ENCODE data around the gene APOC4. TPM values are rescaled to one million over a fixed set of nuclear protein-coding genes. Genes with fewer than 3 reads are reported as not detected.

Gene APOC4
- polyA plus RNA-seq, 1 of the 3 experiments (the other 2 are of a cell fraction), result not detected

DNA sequence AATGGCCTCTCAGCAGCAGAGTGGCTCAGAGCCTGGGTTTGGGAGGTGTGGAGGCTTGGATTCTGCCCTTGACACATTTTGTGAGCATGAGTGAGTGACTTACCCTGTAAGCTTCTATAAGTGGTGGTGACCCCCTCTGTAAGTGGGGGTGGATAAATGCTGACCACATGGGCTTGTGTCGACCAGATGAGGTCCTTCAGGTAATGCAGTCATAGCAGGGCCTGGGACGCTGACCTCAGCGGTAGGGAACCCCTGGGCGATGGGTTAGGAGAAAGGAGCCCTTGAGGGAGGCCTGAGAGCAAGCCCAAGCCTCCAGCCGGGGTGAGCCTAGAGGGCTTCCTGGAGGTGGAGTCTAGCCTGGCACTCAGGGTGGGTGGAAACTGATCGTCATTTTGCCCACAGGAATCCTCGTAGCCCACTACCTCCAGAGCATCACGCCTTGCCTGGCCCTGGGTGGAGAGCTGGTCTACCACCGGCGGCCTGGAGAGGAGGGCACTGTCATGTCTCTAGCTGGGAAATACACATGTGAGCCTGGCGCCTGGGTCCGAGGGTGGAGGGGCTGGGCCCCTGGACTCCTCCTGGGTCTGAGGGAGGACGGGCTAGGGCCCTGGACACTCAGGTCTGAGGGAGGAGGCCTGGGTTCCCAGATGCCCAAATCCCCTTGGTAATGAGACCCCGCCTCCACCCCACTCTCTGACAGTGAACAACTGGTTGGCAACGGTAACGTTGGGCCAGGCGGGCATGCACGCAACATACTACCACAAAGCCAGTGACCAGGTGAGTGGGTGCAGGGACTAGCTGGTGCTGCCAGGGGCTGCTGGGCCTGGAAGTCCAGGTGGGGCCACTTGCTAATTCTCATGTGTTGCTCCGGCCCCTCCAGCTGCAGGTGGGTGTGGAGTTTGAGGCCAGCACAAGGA, 41.5 kb upstream of the APOC4 start:
- Histone ChIP-seq H3K9me2 (no peaks in the 10 kb centered on the region), H3K4me1 (ENCODE audit: control insufficient read depth in 1 of 2, insufficient read depth in 2 of 2, low read depth in 1 of 2, low read length in 1 of 2) (peaks cover 0 to 8% of the 10 kb centered on the region in 2 experiments; a peak in 1 of 4 replicates), H3K4me2 (no peak overlapping the region), H3K27ac (ENCODE audit: low read depth in 2 of 2, low read length in 1 of 2) (no peak overlapping the region), H3K4me3 (ENCODE audit: low read depth in 2 of 2, low read length in 1 of 2) (no peak overlapping the region), H3K27me3 (ENCODE audit: insufficient read depth) (no peaks in the 10 kb centered on the region), H3K9me3 (no peaks in the 10 kb centered on the region), H2AFZ (ENCODE audit: low read depth) (no peak overlapping the region), H3K36me3 (replicated peaks in 1 of 2; ENCODE audit: control insufficient read depth in 1 of 2, insufficient read depth in 2 of 2, low read length in 1 of 2) (peaks cover 28 to 29% of the 10 kb centered on the region in 2 experiments), H3K9ac (no peak overlapping the region), H3F3A (replicated peaks; ENCODE audit: insufficient read depth) (peaks cover 15% of the 10 kb centered on the region), H3K79me2 (ENCODE audit: insufficient read depth) (peaks cover 13% of the 10 kb centered on the region; the same call in 1 of the 2 replicates), H4K20me1 (ENCODE audit: insufficient read depth) (no peaks in the 10 kb centered on the region)
- no peak for DNase-seq
- POLR2A ChIA-PET, result no interaction called here
- TF ChIP-seq, protein P1, sequence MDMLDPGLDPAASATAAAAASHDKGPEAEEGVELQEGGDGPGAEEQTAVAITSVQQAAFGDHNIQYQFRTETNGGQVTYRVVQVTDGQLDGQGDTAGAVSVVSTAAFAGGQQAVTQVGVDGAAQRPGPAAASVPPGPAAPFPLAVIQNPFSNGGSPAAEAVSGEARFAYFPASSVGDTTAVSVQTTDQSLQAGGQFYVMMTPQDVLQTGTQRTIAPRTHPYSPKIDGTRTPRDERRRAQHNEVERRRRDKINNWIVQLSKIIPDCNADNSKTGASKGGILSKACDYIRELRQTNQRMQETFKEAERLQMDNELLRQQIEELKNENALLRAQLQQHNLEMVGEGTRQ (IDR thresholded peaks at IDR 0.05; ENCODE audit: borderline replicate concordance, low read depth, low read length), result no peak
- no peak for TF ChIP-seq RAD21 (IDR thresholded peaks at IDR 0.05; ENCODE audit: low read length)
- TF ChIP-seq, protein P2, sequence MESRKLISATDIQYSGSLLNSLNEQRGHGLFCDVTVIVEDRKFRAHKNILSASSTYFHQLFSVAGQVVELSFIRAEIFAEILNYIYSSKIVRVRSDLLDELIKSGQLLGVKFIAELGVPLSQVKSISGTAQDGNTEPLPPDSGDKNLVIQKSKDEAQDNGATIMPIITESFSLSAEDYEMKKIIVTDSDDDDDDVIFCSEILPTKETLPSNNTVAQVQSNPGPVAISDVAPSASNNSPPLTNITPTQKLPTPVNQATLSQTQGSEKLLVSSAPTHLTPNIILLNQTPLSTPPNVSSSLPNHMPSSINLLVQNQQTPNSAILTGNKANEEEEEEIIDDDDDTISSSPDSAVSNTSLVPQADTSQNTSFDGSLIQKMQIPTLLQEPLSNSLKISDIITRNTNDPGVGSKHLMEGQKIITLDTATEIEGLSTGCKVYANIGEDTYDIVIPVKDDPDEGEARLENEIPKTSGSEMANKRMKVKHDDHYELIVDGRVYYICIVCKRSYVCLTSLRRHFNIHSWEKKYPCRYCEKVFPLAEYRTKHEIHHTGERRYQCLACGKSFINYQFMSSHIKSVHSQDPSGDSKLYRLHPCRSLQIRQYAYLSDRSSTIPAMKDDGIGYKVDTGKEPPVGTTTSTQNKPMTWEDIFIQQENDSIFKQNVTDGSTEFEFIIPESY (IDR thresholded peaks at IDR 0.05; ENCODE audit: borderline replicate concordance, low read depth), result no peak
- TF ChIP-seq GATA2 (CRISPR knock-in tag; IDR thresholded peaks at IDR 0.05), result no peak
- TF ChIP-seq NRF1 (IDR thresholded peaks at IDR 0.05; ENCODE audit: low read depth, low read length), result no peak
- no peak for TF ChIP-seq FOXM1 (IDR thresholded peaks at IDR 0.05; ENCODE audit: low read depth)
- WGBS (ENCODE audit: low lambda C conversion rate), result 100% methylated on average over 6 of the region's 19 CpGs
- CTCF ChIA-PET, result interaction anchor here (0.7 to 1.2 kb wide), 2 partner anchors 51 to 52 kb away, joined by 3 to 6 read pairs; no protein-coding TSS in a partner anchor

DNA sequence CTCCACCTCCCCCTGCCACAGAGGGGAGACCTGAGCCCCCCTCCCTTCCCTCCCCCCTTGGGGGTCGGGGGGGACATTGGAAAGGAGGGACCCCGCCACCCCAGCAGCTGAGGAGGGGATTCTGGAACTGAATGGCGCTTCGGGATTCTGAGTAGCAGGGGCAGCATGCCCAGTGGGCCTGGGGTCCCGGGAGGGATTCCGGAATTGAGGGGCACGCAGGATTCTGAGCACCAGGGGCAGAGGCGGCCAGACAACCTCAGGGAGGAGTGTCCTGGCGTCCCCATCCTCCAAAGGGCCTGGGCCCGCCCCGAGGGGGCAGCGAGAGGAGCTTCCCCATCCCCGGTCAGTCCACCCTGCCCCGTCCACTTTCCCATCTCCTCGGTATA, 38.8 kb upstream of the APOC4 start:
- Histone ChIP-seq H3K36me3 (replicated peaks in 1 of 2; ENCODE audit: control insufficient read depth in 1 of 2, insufficient read depth in 2 of 2, low read length in 1 of 2) (peaks cover 8 to 15% of the 10 kb centered on the region in 2 experiments), H3K9me3 (no peaks in the 10 kb centered on the region), H3F3A (replicated peaks; ENCODE audit: insufficient read depth) (peaks cover 15% of the 10 kb centered on the region), H3K79me2 (ENCODE audit: insufficient read depth) (no peaks in the 10 kb centered on the region; the same call in 1 of the 2 replicates), H3K9ac (no peak overlapping the region), H3K4me3 (ENCODE audit: low read depth in 2 of 2, low read length in 1 of 2) (no peak overlapping the region), H4K20me1 (ENCODE audit: insufficient read depth) (no peaks in the 10 kb centered on the region), H3K4me2 (no peak overlapping the region), H3K27me3 (ENCODE audit: insufficient read depth) (no peaks in the 10 kb centered on the region), H3K9me2 (no peaks in the 10 kb centered on the region), H2AFZ (ENCODE audit: low read depth) (no peak overlapping the region), H3K27ac (ENCODE audit: low read depth in 2 of 2, low read length in 1 of 2) (no peak overlapping the region), H3K4me1 (ENCODE audit: control insufficient read depth in 1 of 2, insufficient read depth in 2 of 2, low read depth in 1 of 2, low read length in 1 of 2) (peaks cover 0 to 12% of the 10 kb centered on the region in 2 experiments; a peak in 1 of 4 replicates)
- ChIA-PET POLR2A (interaction anchor here (1.5 kb wide), 1 partner anchor 11 kb away, joined by 3 read pairs; no protein-coding TSS in a partner anchor), CTCF (interaction anchor here (0.8 to 5.2 kb wide), 13 partner anchors 8 to 436 kb away, joined by 3 to 131 read pairs (median 9); partner anchors contain the start of gene CLPTM1)
- WGBS (ENCODE audit: low lambda C conversion rate), result 74% methylated on average over 13 of the region's 15 CpGs
- no peak for DNase-seq
- TF ChIP-seq SMC3 (IDR thresholded peaks at IDR 0.05; ENCODE audit: low read depth, low read length) (no peak), FOSL2 (IDR thresholded peaks at IDR 0.05; ENCODE audit: borderline replicate concordance, low read depth) (no peak), EZH2phosphoT487 (IDR thresholded peaks at IDR 0.05; ENCODE audit: borderline replicate concordance, low read depth) (no peak), RXRA (IDR thresholded peaks at IDR 0.05; ENCODE audit: borderline replicate concordance, low read depth) (no peak), MEF2A (IDR thresholded peaks at IDR 0.05; ENCODE audit: borderline replicate concordance, low read depth) (no peak), GATA2 (CRISPR knock-in tag; IDR thresholded peaks at IDR 0.05) (no peak), TEAD4 (IDR thresholded peaks at IDR 0.05; ENCODE audit: borderline replicate concordance, insufficient read depth) (no peak)
- TF ChIP-seq, protein P2 (IDR thresholded peaks at IDR 0.05; ENCODE audit: borderline replicate concordance, low read depth), result no peak
- TF ChIP-seq, protein P3, sequence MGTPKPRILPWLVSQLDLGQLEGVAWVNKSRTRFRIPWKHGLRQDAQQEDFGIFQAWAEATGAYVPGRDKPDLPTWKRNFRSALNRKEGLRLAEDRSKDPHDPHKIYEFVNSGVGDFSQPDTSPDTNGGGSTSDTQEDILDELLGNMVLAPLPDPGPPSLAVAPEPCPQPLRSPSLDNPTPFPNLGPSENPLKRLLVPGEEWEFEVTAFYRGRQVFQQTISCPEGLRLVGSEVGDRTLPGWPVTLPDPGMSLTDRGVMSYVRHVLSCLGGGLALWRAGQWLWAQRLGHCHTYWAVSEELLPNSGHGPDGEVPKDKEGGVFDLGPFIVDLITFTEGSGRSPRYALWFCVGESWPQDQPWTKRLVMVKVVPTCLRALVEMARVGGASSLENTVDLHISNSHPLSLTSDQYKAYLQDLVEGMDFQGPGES (IDR thresholded peaks at IDR 0.05; ENCODE audit: low read depth, low read length), result no peak
- TF ChIP-seq, protein P4, sequence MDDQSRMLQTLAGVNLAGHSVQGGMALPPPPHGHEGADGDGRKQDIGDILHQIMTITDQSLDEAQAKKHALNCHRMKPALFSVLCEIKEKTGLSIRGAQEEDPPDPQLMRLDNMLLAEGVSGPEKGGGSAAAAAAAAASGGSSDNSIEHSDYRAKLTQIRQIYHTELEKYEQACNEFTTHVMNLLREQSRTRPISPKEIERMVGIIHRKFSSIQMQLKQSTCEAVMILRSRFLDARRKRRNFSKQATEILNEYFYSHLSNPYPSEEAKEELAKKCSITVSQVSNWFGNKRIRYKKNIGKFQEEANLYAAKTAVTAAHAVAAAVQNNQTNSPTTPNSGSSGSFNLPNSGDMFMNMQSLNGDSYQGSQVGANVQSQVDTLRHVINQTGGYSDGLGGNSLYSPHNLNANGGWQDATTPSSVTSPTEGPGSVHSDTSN (IDR thresholded peaks at IDR 0.05), result no peak
- TF ChIP-seq, protein P5, sequence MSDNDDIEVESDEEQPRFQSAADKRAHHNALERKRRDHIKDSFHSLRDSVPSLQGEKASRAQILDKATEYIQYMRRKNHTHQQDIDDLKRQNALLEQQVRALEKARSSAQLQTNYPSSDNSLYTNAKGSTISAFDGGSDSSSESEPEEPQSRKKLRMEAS (IDR thresholded peaks at IDR 0.05; ENCODE audit: low read depth), result no peak

Measured in SK-N-SH (cell line).